Muscle layer of colon (tissue), 2 donors: ENCODE data around the gene MYD88.
"Not testable (repeated sequence)": the region's sequence is repeated elsewhere in the genome, so short reads cannot be mapped to it uniquely, and the experiment has no call there.

ENCODE experiments used
- H3K27ac ChIP-seq: one replicate; pipeline ENCODE4 v1.7.0; 2013; ENCODE audit warnings: low read depth, mild to moderate bottlenecking, low read length, moderate library complexity
- H3K27me3 ChIP-seq, 2 donors: one replicate each; pipeline ENCODE4 v1.7.0; 2013; ENCODE audit warnings: low read length in 2 of 2, mild to moderate bottlenecking in 2 of 2; ENCODE audit not compliant: insufficient read depth in 2 of 2, control insufficient read depth in 1 of 2
- H3K36me3 ChIP-seq: one replicate; pipeline ENCODE4 v1.7.0; 2013; ENCODE audit warnings: mild to moderate bottlenecking, low read length; ENCODE audit not compliant: insufficient read depth
- H3K4me1 ChIP-seq: one replicate; pipeline ENCODE4 v1.7.0; 2013; ENCODE audit warnings: mild to moderate bottlenecking, low read length; ENCODE audit not compliant: insufficient read depth
- H3K4me3 ChIP-seq, 2 donors: one replicate each; pipeline ENCODE4 v1.7.0; 2013; ENCODE audit warnings: low read length in 2 of 2, low read depth in 1 of 2, mild to moderate bottlenecking in 1 of 2, moderate library complexity in 1 of 2
- H3K9ac ChIP-seq: one replicate; pipeline ENCODE4 v1.7.0; 2013; ENCODE audit warnings: low read length
- H3K9me3 ChIP-seq: one replicate; pipeline ENCODE4 v1.7.0; 2013; ENCODE audit warnings: mild to moderate bottlenecking, low read length
- donor health status: abdominal sarcoma.
- donor health status: Adenocarcinoma of cecum.

MYD88 gene

DNA sequence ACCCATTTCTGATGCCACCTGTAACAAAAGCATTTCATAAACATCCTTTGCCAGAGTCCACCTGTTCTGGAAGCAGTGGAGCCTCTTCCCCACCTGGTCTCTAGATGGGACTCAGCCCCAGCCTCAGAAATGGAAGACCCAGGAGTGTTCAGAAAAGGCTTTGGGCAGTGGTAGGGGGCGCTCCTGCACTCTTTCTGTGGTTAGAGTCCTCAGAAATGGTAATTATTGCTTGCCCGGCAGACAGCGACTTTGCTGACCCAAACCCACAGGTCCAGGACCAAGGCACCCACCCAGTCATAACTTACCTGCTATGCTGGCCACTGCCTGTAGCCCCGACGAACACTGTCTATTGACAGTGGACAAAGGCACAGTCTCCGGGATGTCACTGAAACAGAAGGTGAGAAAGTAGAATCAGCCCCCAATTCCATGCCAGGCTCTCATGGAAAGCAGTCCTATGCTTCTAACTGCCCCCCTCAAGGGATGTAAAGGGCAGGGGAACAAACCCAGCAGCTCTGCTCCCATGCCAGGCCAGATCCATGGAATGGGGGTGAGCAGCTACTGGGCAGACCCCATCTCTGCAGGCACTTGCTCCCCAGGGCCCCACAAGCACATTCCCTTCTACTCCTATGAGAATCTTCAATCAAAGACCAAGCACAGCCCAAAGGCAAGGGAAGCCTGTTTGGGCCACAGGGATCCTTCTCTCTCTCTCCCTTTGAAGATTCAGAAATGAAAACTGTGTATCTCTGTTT lies 6.7 kb upstream of the MYD88 start:
- no peak overlapping the region for H3K27ac ChIP-seq
- no peaks in the 10 kb centered on the region for H3K9me3 ChIP-seq
- H3K36me3 ChIP-seq, result peaks cover 69% of the 10 kb centered on the region
- peaks cover 9% of the 10 kb centered on the region for H3K4me1 ChIP-seq
- H3K4me3 ChIP-seq, result no peak overlapping the region
- no peak overlapping the region for H3K9ac ChIP-seq
- H3K27me3 ChIP-seq, result no peaks in the 10 kb centered on the region

DNA sequence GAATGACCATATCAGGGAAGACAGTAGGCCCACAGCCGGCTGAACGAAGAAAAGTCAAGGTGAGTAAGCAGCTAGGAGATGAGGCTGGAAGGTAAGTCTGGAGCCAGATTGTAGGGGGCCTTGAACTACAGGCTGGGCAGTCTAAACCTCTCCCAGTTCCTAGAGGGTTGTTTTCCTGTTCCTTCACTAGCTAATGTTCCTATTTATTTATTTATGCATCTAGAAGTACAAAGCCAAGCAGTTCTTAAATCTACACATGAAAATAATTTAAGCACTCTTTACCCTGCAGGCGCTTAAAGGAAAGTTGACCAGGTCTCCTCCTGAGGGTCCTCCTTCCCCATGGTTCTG lies 5.3 kb upstream of the MYD88 start:
- Histone ChIP-seq H3K36me3 (peaks cover 55% of the 10 kb centered on the region), H3K9ac (no peak overlapping the region), H3K27ac (no peak overlapping the region), H3K27me3 (no peaks in the 10 kb centered on the region), H3K4me3 (no peak overlapping the region), H3K4me1 (peaks cover 17% of the 10 kb centered on the region), H3K9me3 (no peaks in the 10 kb centered on the region)

DNA sequence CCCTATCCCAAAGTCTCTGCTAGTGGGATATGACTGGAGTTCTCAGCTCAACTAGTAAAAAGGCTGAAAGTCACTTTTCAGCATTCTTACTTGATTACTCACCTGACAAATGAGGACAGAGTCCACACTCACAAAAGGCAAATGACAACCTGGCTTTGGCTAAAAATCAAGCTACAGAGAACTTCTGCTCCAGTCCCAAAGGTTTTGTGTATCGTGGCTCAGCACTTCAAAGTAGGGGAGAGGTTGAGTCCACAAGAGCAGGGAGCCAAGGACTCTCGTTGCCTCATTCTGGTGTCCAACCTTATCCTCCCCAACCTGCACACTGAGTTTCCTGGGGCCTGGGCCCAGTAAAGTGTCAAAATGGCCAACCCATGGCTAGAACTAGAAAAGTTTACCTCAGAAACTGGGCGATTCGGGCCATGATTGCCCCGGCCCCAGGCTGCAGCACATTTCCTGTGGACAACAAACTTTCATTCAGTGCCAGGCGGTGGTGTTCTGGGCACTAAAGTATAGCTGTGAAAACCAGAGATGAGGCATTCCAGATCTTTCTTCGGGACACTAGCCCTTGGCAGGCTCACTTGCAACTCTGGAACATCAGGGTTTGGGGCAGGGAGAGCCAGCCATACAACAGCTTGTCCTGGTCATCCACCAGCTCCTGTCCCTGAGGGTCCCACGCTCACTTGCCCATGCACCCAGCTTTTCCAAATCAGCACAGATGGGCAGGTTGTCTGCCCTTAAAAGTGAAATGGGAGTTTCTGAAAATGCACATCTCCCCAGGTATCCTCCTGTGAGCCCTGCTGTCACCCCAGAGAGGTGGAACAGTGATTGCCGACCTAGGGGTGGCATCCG lies 4.7 kb upstream of the MYD88 start:
- H3K36me3 ChIP-seq, result peaks cover 49% of the 10 kb centered on the region
- H3K27ac ChIP-seq, result no peak overlapping the region

GRCh38 chr3:38134517-38135143 lies 3.8 kb upstream of the MYD88 start:
- Histone ChIP-seq H3K4me1 (peaks cover 24% of the 10 kb centered on the region), H3K36me3 (peaks cover 41% of the 10 kb centered on the region)
- not testable (repeated sequence) for H3K27me3 ChIP-seq, H3K9me3 ChIP-seq, H3K27ac ChIP-seq, H3K4me3 ChIP-seq, H3K9ac ChIP-seq

More for the DNA sequence above, 4.7 kb upstream of the MYD88 start:
- Histone ChIP-seq H3K9me3 (no peaks in the 10 kb centered on the region), H3K27me3 (no peaks in the 10 kb centered on the region), H3K9ac (no peak overlapping the region), H3K4me1 (peaks cover 18% of the 10 kb centered on the region), H3K4me3 (no peak overlapping the region)

DNA sequence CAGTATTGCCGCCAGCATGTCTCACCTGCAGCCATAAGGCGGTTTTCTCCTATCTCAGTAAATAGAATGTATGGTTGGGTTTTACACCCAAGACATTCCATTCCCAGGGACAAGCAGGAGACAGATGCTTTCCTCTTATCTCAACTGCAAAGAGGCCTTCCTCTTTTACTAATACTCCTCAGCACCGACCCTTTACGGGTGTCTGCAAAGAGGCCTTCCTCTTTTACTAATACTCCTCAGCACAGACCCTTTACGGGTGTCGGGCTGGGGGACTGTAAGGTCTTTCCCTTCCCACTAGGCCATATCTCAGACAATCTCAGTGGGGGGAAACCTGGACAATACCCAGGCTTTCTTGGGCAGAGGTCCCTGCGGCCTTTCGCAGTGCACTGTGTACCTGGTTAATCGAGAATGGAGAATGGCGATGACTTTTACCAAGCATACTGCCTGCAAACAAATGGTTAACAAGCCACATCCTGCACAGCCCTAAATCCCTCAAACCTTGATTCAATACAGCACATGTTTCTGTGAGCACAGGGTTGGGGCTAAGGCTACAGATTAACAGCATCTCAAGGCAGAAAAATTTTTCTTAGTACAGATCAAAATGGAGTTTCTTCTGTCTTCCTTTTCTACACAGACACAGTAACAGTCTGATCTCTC lies 2.7 kb upstream of the MYD88 start:
- not testable (repeated sequence) for H3K27ac ChIP-seq, H3K9me3 ChIP-seq, H3K27me3 ChIP-seq
- Histone ChIP-seq H3K9ac (peak overlapping the region; percentile 67), H3K4me1 (peaks cover 29% of the 10 kb centered on the region), H3K36me3 (peaks cover 38% of the 10 kb centered on the region), H3K4me3 (peak overlapping the region; percentile 77 to 89)

DNA sequence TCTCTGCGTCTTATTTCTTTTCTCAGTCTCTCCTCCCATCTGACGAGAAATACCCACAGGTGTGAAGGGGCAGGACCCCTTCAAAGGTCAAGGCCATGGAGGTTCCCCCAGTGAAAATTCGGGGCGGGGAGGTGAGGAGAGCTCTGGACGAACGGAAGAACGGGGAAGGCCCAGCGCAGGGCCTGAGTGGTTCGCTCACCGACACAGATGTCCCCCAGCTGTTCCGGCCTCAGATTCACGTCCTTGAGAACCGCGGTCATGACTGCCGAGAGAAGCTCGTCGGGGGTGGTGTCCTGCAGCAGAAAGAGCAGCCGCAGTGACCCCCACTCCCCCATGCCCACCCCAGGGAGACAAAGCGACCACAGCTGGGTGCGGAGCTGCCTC lies 2.1 kb upstream of the MYD88 start:
- Histone ChIP-seq H3K27ac (peak overlapping the region; percentile 62), H3K4me3 (peak overlapping the region; percentile 77 to 89), H3K36me3 (peaks cover 38% of the 10 kb centered on the region), H3K4me1 (peaks cover 29% of the 10 kb centered on the region), H3K27me3 (no peaks in the 10 kb centered on the region), H3K9ac (peak overlapping the region; percentile 67), H3K9me3 (no peaks in the 10 kb centered on the region)

DNA sequence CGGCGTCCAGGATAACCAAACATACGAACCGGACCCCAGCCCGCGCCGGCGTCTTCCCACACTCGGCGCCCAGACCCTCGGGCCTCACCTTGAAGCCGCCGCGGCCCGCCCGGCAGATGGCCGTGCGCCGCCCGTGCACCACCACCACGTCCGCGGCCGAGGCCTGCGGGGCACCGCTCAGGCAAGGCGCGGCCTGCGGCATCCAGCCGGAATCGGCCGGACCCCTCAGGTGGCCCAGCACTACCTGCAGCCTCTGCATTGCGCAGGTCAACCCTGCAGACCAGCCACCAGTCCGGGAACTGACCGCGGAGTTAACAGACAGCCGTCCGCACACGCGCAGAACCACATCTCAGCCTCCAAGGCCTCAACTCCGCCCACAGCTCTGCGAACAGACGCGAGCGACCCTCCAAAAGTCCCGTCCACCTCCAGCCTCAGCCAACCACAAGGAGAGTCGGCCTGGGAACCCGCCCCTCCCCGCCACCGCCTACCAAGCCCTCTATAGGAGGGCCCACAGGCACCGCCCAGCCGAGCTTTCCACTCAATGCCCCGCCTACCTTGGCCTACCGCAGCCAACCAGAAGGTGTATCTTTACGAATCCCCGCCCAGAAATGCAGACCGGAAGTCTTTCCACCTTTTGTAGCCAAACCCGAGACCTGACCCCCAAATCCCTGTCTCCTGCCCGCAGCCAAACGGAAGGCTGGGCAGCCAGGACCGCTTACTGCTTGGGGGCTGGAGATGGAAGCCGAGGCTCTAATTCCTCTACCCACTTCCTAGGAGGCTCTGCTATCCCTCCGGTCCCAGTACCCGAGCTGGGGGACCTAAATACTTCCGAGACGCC lies 1.5 kb upstream of the MYD88 start, which contains the start of gene ACAA1:
ACAA1 (minus strand) TSS at position 351 of the 838 bp plus-strand sequence; CDS start at position 259, 92 bp downstream.
- Histone ChIP-seq H3K4me3 (peak within 1 kb of the TSS; percentile 77 to 89), H3K4me1 (peaks cover 29% of the 10 kb centered on the region), H3K9ac (peak within 1 kb of the TSS; percentile 67), H3K36me3 (peaks cover 38% of the 10 kb centered on the region), H3K27ac (peak within 1 kb of the TSS; percentile 62), H3K9me3 (no peaks in the 10 kb centered on the region), H3K27me3 (no peaks in the 10 kb centered on the region)

GRCh38 chr3:38137615-38138348 lies 679 bp upstream of the MYD88 start:
- Histone ChIP-seq H3K36me3 (peaks cover 36% of the 10 kb centered on the region), H3K27me3 (no peaks in the 10 kb centered on the region), H3K9ac (peak overlapping the region; percentile 40), H3K4me1 (peaks cover 29% of the 10 kb centered on the region), H3K27ac (peak overlapping the region; percentile 62), H3K9me3 (no peaks in the 10 kb centered on the region), H3K4me3 (peak overlapping the region; percentile 44 to 89)

GRCh38 chr3:38139191-38139590 lies 730 bp downstream of the MYD88 start:
- peak overlapping the region; percentile 71 for H3K9ac ChIP-seq
- H3K4me3 ChIP-seq, result peak overlapping the region; percentile 44 to 89
- H3K9me3 ChIP-seq, result no peaks in the 10 kb centered on the region
- H3K27me3 ChIP-seq, result no peaks in the 10 kb centered on the region
- H3K36me3 ChIP-seq, result peaks cover 22% of the 10 kb centered on the region
- H3K4me1 ChIP-seq, result peaks cover 29% of the 10 kb centered on the region
- peak overlapping the region; percentile 62 for H3K27ac ChIP-seq

- Histone ChIP-seq H3K36me3 (peaks cover 21% of the 10 kb centered on the region), H3K4me3 (peak overlapping the region; percentile 44 to 89), H3K27ac (no peak overlapping the region), H3K4me1 (peaks cover 29% of the 10 kb centered on the region), H3K27me3 (no peaks in the 10 kb centered on the region), H3K9me3 (no peaks in the 10 kb centered on the region), H3K9ac (peak overlapping the region; percentile 71)
These were observed 1.2 kb downstream of the MYD88 start for GRCh38 chr3:38139652-38140051.
